ENCODE data around the gene CAMSAP3. TPM values are rescaled to one million over a fixed set of nuclear protein-coding genes. Genes with fewer than 3 reads are reported as not detected.

Gene CAMSAP3
- total and polyA plus RNA-seq, 2 donors (not counting 1 experiment from before 2014, with no cell fraction given): 1.0 to 1.3 TPM

DNA sequence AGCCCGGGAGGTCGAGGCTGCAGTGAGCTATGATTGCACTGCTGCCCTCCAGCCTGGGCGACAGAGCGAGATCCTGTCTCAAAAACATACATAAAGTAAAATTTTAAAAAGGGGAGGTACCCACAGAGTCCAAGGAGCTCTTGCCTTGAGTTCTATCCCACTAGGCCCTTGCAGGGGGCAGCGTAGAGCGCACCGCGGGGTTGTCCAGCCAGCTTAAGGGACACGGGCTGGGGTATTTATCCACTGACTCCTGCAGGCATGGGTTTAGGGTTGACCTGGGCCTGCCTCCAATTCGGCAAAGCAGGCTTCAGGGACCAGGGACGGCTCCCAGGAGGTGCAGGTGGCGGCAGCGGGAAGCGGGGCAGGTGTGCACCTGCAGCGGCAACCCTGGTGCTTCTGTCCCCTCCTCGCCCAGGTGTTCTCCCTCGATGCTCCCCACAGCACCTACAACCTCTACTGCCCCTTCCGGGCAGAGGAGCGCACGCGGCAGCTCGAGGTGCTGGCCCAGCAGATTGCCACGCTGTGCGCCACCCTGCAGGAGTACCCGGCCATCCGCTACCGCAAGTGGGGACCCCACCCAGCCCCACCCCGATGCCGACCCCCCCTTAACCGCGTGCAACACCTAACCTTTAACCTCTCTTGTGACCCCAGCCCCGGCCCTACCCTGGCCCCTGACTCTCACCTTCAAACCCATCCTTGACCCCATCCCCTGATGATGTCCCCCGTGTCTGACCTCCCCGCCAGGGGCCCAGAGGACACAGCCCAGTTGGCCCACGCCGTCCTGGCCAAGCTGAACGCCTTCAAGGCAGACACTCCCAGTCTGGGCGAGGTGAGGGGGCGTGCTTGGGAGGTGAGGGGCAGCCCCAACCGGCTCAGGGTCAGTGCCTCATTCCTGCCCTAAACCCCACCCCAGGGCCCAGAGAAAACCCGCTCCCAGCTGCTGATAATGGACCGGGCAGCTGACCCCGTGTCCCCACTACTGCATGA, 45.9 kb downstream of the CAMSAP3 start:
- Histone ChIP-seq H3K4me3 (ENCODE audit: control extremely low read depth in 1 of 5, extremely low read depth in 1 of 5, insufficient read depth in 1 of 5, low read depth in 2 of 5, low read length in 4 of 5) (no peak overlapping the region), H3K4me1 (ENCODE audit: control insufficient read depth in 2 of 2, insufficient read depth in 2 of 2, low read length in 2 of 2) (peaks cover 9 to 12% of the 10 kb centered on the region in 2 donors), H4K20me1 (ENCODE audit: control insufficient read depth, insufficient read depth, low read length, poor library complexity, severe bottlenecking) (peaks cover 40% of the 10 kb centered on the region), H3K9me3 (ENCODE audit: control extremely low read depth in 1 of 3, control insufficient read depth in 2 of 3, insufficient read depth in 1 of 3, low read length in 2 of 3) (peaks cover 0 to 9% (median 0%) of the 10 kb centered on the region in 3 donors), H3K79me2 (ENCODE audit: control insufficient read depth, insufficient read depth, low read length) (peaks cover 30% of the 10 kb centered on the region), H3K9ac (ENCODE audit: low read length) (no peak overlapping the region), H2AFZ (ENCODE audit: insufficient read depth, low read depth, low read length, poor library complexity, severe bottlenecking) (no peak overlapping the region), H3K36me3 (replicated peaks in 1 of 2; ENCODE audit: control extremely low read depth in 1 of 2, control insufficient read depth in 1 of 2, extremely low read depth in 1 of 2, insufficient read depth in 2 of 2, low read length in 1 of 2) (peaks cover 4 to 50% of the 10 kb centered on the region in 2 experiments), H3K4me2 (replicated peaks; ENCODE audit: low read depth, low read length, poor library complexity, severe bottlenecking) (no peak overlapping the region), H3K27me3 (replicated peaks in 1 of 4; ENCODE audit: control extremely low read depth in 1 of 4, control insufficient read depth in 3 of 4, insufficient read depth in 4 of 4, low read length in 3 of 4) (no peaks in the 10 kb centered on the region), H3K27ac (ENCODE audit: low read length in 2 of 2) (no peak overlapping the region)
- Mint-ChIP-seq H3K27me3 (no peaks in the 10 kb centered on the region), H3K9me3 (ENCODE audit: insufficient read depth) (no peaks in the 10 kb centered on the region), H3K4me3 (no peak overlapping the region), H3K27ac (no peak overlapping the region), H3K4me1 (peaks cover 21% of the 10 kb centered on the region)
- intact Hi-C loops (cut with micrococcal nuclease): no loop called here
- ChIA-PET CTCF (interaction anchor here (0.6 kb wide), 1 partner anchor 10 kb away, joined by 3 read pairs; no protein-coding TSS in a partner anchor), POLR2A (interaction anchor here (0.5 to 1.3 kb wide), 2 partner anchors 12 to 716 kb away, joined by 3 to 7 read pairs; partner anchors contain the start of genes PET100 and XAB2)
- no peak for DNase-seq
- no peak for ATAC-seq (ENCODE audit: low read depth)
- WGBS (ENCODE audit: insufficient coverage): 98% methylated on average over 34 of the region's 43 CpGs
- no peak for TF ChIP-seq CTCF (IDR thresholded peaks at IDR 0.05)
- no peak for TF ChIP-seq EZH2 (IDR thresholded peaks at IDR 0.05; ENCODE audit: borderline replicate concordance, insufficient read depth, low read depth, low read length, poor library complexity, severe bottlenecking)

All from B cell (primary cell).